H9 (cell line): ENCODE measurements around the gene NPM3. TPM values are rescaled to one million over a fixed set of nuclear protein-coding genes. Genes with fewer than 3 reads are reported as not detected.
A peak's percentile ranks its signal among the peaks of the same experiment; 100 is the strongest.

Experiments
- DNase-seq: peaks from one replicate; pipeline ENCODE4 v3.0.0-alpha.2; 2017
- H2AFZ ChIP-seq: one replicate; pipeline ENCODE4 v1.6.1; 2013; ENCODE audit warnings: mild to moderate bottlenecking, low read length, control low read depth, moderate library complexity
- H2AK5ac ChIP-seq: 2 replicates; pipeline ENCODE4 v1.6.1; 2013; ENCODE audit warnings: low read length, control low read depth, mixed read lengths; ENCODE audit not compliant: insufficient read length
- H2BK120ac ChIP-seq: one replicate; pipeline ENCODE4 v1.6.1; 2013; ENCODE audit warnings: low read depth, mild to moderate bottlenecking, low read length, control low read depth, inconsistent platforms; ENCODE audit not compliant: poor library complexity, severe bottlenecking
- H2BK12ac ChIP-seq: 2 replicates; pipeline ENCODE4 v1.6.1; 2013; ENCODE audit warnings: low read length, control low read depth, mixed read lengths, low read depth; ENCODE audit not compliant: insufficient read length
- H2BK15ac ChIP-seq: 2 replicates; pipeline ENCODE4 v1.6.1; 2013; ENCODE audit warnings: low read depth, low read length, control low read depth
- H2BK20ac ChIP-seq: one replicate; pipeline ENCODE4 v1.6.1; 2013; ENCODE audit warnings: low read depth, mild to moderate bottlenecking, low read length, control low read depth, inconsistent platforms; ENCODE audit not compliant: poor library complexity, severe bottlenecking
- H2BK5ac ChIP-seq: 2 replicates; pipeline ENCODE4 v1.6.1; 2013; ENCODE audit warnings: low read length, control low read depth, mixed read lengths; ENCODE audit not compliant: insufficient read length
- H3K14ac ChIP-seq: 2 replicates; pipeline ENCODE4 v1.6.1; 2013; ENCODE audit warnings: low read length, control low read depth; ENCODE audit not compliant: insufficient read depth
- H3K18ac ChIP-seq: 2 replicates; pipeline ENCODE4 v1.6.1; 2013; ENCODE audit warnings: low read depth, mild to moderate bottlenecking, mixed read lengths, low read length, control low read depth; ENCODE audit not compliant: insufficient read length
- H3K23ac ChIP-seq: 2 replicates; pipeline ENCODE4 v1.6.1; 2013; ENCODE audit warnings: low read length, control low read depth, mixed read lengths, low read depth; ENCODE audit not compliant: insufficient read length
- H3K23me2 ChIP-seq: 2 replicates; pipeline ENCODE4 v1.6.1; 2013; ENCODE audit warnings: low read depth, mild to moderate bottlenecking, mixed read lengths, low read length, control low read depth; ENCODE audit not compliant: insufficient read length, poor library complexity, severe bottlenecking
- H3K27ac ChIP-seq: 2 replicates; pipeline ENCODE4 v1.5.1; 2013; ENCODE audit warnings: low read length, control low read depth, mixed read lengths, low read depth; ENCODE audit not compliant: insufficient read length
- H3K27me3 ChIP-seq: 2 replicates; pipeline ENCODE4 v1.6.1; 2013; ENCODE audit warnings: low read length, control low read depth, inconsistent platforms; ENCODE audit not compliant: insufficient read depth
- H3K4ac ChIP-seq: 2 replicates; pipeline ENCODE4 v1.6.1; 2013; ENCODE audit warnings: low read depth, mild to moderate bottlenecking, control low read depth, inconsistent platforms, low read length, moderate library complexity
- H3K4me1 ChIP-seq: 2 replicates; pipeline ENCODE4 v1.6.1; 2013; ENCODE audit warnings: low read length, control low read depth, inconsistent platforms; ENCODE audit not compliant: insufficient read depth
- H3K4me2 ChIP-seq: 2 replicates; pipeline ENCODE4 v1.6.1; 2013; ENCODE audit warnings: low read length, control low read depth, mixed read lengths; ENCODE audit not compliant: insufficient read length, insufficient read depth
- H3K56ac ChIP-seq: 2 replicates; pipeline ENCODE4 v1.6.1; 2013; ENCODE audit warnings: low read depth, mild to moderate bottlenecking, mixed read lengths, low read length, control low read depth; ENCODE audit not compliant: insufficient read length
- H3K79me1 ChIP-seq: 2 replicates; pipeline ENCODE4 v1.6.1; 2013; ENCODE audit warnings: low read depth, mild to moderate bottlenecking, moderate library complexity, low read length, control low read depth, inconsistent platforms; ENCODE audit not compliant: insufficient read depth, poor library complexity, severe bottlenecking
- H3K79me2 ChIP-seq: 2 replicates; pipeline ENCODE4 v1.6.1; 2013; ENCODE audit warnings: low read length, control low read depth, inconsistent platforms; ENCODE audit not compliant: insufficient read depth
- H3K9ac ChIP-seq: 2 replicates; pipeline ENCODE4 v1.6.1; 2013; ENCODE audit warnings: low read length, control low read depth, mixed read lengths; ENCODE audit not compliant: insufficient read length; ENCODE audit errors: extremely low read depth
- H3K9me3 ChIP-seq: one replicate; pipeline ENCODE4 v1.6.1; 2013; ENCODE audit warnings: low read depth, low read length, inconsistent platforms; ENCODE audit not compliant: control insufficient read depth
- H3T11ph ChIP-seq: one replicate; pipeline ENCODE4 v1.6.1; 2013; ENCODE audit warnings: mild to moderate bottlenecking, low read length, control low read depth, inconsistent platforms
- H4K20me1 ChIP-seq: one replicate; pipeline ENCODE4 v1.6.1; 2013; ENCODE audit not compliant: control insufficient read depth, insufficient read length, insufficient read depth
- H4K5ac ChIP-seq: 2 replicates; pipeline ENCODE4 v1.6.1; 2013; ENCODE audit warnings: low read depth, mild to moderate bottlenecking, mixed read lengths, low read length, control low read depth; ENCODE audit not compliant: insufficient read length
- H4K8ac ChIP-seq: replicated peaks from 2 replicates; pipeline ENCODE4 v1.6.1; 2013; ENCODE audit warnings: low read length, control low read depth, mixed read lengths, low read depth; ENCODE audit not compliant: insufficient read length
- H4K91ac ChIP-seq: 2 replicates; pipeline ENCODE4 v1.6.1; 2013; ENCODE audit warnings: low read depth, mild to moderate bottlenecking, moderate library complexity, mixed read lengths, low read length, control low read depth; ENCODE audit not compliant: insufficient read length
- H3K27ac Mint-ChIP-seq, 3 experiments: 2 replicates in 2 of 3; 3 replicates in 1 of 3; pipeline ENCODE4 v1.8.0; 2020 to 2021; ENCODE audit warnings: mixed read lengths in 3 of 3, mild to moderate bottlenecking in 1 of 3, moderate library complexity in 1 of 3
- H3K27me3 Mint-ChIP-seq: 2 replicates; pipeline ENCODE4 v1.8.0; 2021; ENCODE audit warnings: low read depth, mild to moderate bottlenecking, moderate library complexity, mixed read lengths
- H3K36me3 Mint-ChIP-seq, 3 experiments: 2 replicates in 2 of 3; 3 replicates in 1 of 3; pipeline ENCODE4 v1.8.0; 2020 to 2021; ENCODE audit warnings: low read depth in 3 of 3, mixed read lengths in 3 of 3; ENCODE audit not compliant: insufficient read depth in 1 of 3
- H3K4me1 Mint-ChIP-seq, 2 experiments: 2 replicates each; pipeline ENCODE4 v1.8.0; 2020; ENCODE audit warnings: mixed read lengths in 2 of 2
- H3K4me3 Mint-ChIP-seq, 2 experiments: 2 replicates in 1 of 2; 3 replicates in 1 of 2; pipeline ENCODE4 v1.8.0; 2020 to 2021; ENCODE audit warnings: mild to moderate bottlenecking in 2 of 2, mixed read lengths in 2 of 2, moderate library complexity in 1 of 2
- H3K9me3 Mint-ChIP-seq, 2 experiments: 2 replicates in 1 of 2; 3 replicates in 1 of 2; pipeline ENCODE4 v1.8.0; 2020; ENCODE audit warnings: mild to moderate bottlenecking in 2 of 2, mixed read lengths in 2 of 2, moderate library complexity in 1 of 2
- CTCF ChIP-seq: fragments of 200-600 bp; sonication (generic); conservative IDR thresholded peaks from 3 replicates; pipeline ENCODE4 v1.8.0; 2021; ENCODE audit warnings: antibody characterized with exemption, mild to moderate bottlenecking
- WGBS: extraction: QIAGEN DNeasy Blood & Tissue Kit; methylation state at CpG from one replicate; pipeline ENCODE4 v1.1.7; 2013; ENCODE audit warnings: missing lambda C conversion rate, low lambda C conversion rate, mixed read lengths; ENCODE audit not compliant: insufficient read length; ENCODE audit errors: extremely low coverage; 5-methylcytosine and 5-hydroxymethylcytosine counted together
- total RNA-seq: library from RNA; stranded (reverse); gene quantifications from 2 replicates; pipeline ENCODE4 v1.2.1, GENCODE V29; 2021

The NPM3 gene
- total RNA-seq, 1 experiment from 2014 or later = 133 TPM

DNA sequence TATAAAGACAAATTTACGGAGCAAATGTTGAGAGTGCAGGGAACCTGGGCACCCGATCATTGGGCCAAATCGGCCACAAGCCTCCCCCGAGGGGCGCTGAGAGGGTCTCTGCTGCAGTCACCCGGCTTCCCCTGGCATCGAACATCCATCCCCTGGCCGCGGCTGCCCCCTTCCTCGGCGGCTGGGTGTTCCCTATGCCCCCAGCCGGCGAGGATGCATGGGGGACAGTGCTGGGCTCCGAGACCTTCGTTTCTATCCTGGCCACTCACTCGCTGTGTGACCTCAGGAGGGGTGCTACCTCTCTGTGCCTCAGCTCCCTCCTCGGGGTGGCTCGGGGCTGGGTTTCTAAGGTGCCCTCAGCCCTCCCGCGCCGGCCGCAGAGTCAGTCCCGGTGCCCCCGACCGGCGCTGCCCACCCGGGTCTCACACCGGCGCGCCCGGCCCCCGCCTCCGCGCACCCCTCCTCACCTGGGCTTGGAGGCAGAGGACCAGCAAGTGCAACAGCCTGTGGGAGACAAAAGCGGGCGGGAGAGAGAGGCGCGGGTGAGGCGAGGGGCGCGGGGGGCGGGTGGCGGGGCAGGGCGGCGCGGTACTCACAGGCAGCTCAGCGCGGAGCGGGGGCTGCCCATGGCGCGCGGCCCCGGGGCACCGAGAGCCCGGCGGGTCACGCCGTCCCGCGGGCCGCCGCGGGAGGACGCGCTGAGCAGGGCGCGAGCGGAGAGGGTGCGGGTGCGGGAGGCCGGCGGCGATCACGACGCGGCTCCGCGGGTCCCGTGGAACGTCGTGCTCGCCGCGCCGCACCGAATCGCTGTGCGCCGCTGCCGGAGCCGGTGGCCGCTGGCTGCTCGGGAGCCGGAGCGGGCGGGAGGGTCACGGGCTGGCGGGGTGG, 7.7 kb downstream of the NPM3 start, which contains the start of gene FGF8:
FGF8 (minus strand) TSS at position 842 of the 888 bp plus-strand sequence; CDS start at position 628, 214 bp downstream.
- peaks cover 75% of the 10 kb centered on the region for H3K27me3 Mint-ChIP-seq
- no peak within 1 kb of the TSS for H3K27ac ChIP-seq
- H2BK5ac ChIP-seq = no peak within 1 kb of the TSS
- no peaks in the 10 kb centered on the region for H3K79me2 ChIP-seq
- no peak within 1 kb of the TSS for H3K9ac ChIP-seq
- no peak within 1 kb of the TSS for H2AK5ac ChIP-seq
- peaks cover 7% of the 10 kb centered on the region; the same call in 1 of the 2 replicates for H3K4me1 ChIP-seq
- no peak within 1 kb of the TSS for H4K5ac ChIP-seq
- H2BK12ac ChIP-seq = no peak within 1 kb of the TSS
- peaks cover 29% of the 10 kb centered on the region for H3K23me2 ChIP-seq
- H3K27ac Mint-ChIP-seq = no peak within 1 kb of the TSS
- H3K4me3 Mint-ChIP-seq = peak within 1 kb of the TSS; percentile 52 to 80
- no peaks in the 10 kb centered on the region for H3K79me1 ChIP-seq
- H3K56ac ChIP-seq = no peak within 1 kb of the TSS
- peaks cover 3 to 12% (median 6%) of the 10 kb centered on the region in 3 experiments; a peak in 4 of 7 replicates for H3K36me3 Mint-ChIP-seq
- H2BK20ac ChIP-seq = no peak within 1 kb of the TSS
- TF ChIP-seq CTCF = no peak
- H3T11ph ChIP-seq = no peak within 1 kb of the TSS
- H3K9me3 Mint-ChIP-seq = no peaks in the 10 kb centered on the region; a peak in 1 of 5 replicates
- H3K27me3 ChIP-seq = peaks cover 54% of the 10 kb centered on the region
- H3K4ac ChIP-seq = no peak within 1 kb of the TSS
- no peak within 1 kb of the TSS for H2BK15ac ChIP-seq
- H3K9me3 ChIP-seq = no peaks in the 10 kb centered on the region
- H2BK120ac ChIP-seq = no peak within 1 kb of the TSS
- no peak within 1 kb of the TSS for H4K91ac ChIP-seq
- H3K4me2 ChIP-seq = peak within 1 kb of the TSS; percentile 42
- no peak for DNase-seq
- no peak within 1 kb of the TSS for H3K18ac ChIP-seq
- H4K20me1 ChIP-seq = peaks cover 2% of the 10 kb centered on the region
- peaks cover 57 to 64% of the 10 kb centered on the region in 2 experiments for H3K4me1 Mint-ChIP-seq
- no peak within 1 kb of the TSS for H3K23ac ChIP-seq
- H4K8ac ChIP-seq = no peak within 1 kb of the TSS
- no CpG with 5 or more reads among the region's 98 CpGs for WGBS
- no peak within 1 kb of the TSS; the same call in 1 of the 2 replicates for H3K14ac ChIP-seq
- no peak within 1 kb of the TSS for H2AFZ ChIP-seq
